Retina (tissue), 1 donor: Measurements from ENCODE around the gene PTPRK.
"Not testable (repeated sequence)": the region's sequence is repeated elsewhere in the genome, so short reads cannot be mapped to it uniquely, and the experiment has no call there.

Experiments
- DNase-seq: peaks from one replicate; pipeline ENCODE4 v3.0.0-alpha.2; 2016

Gene PTPRK

DNA sequence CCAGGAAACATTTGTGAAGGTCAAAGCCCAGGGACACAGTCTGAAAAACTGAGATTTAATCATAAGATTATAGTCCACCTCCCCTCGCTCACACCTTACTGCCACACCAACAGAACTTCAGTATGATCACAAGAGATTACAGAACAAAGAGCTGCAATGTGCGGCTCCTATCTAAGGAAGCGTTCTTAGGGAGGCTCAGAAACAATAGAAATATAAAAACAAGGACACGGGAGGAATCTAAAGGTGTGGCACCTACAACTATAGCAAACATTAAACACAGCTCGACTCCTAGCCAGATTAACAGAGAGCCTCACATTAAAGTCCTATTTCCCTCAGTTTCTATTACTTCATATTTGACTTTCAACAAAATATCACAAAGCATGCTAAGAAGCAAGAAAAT is 579.2 kb downstream of the PTPRK start:
- no peak for DNase-seq

DNA sequence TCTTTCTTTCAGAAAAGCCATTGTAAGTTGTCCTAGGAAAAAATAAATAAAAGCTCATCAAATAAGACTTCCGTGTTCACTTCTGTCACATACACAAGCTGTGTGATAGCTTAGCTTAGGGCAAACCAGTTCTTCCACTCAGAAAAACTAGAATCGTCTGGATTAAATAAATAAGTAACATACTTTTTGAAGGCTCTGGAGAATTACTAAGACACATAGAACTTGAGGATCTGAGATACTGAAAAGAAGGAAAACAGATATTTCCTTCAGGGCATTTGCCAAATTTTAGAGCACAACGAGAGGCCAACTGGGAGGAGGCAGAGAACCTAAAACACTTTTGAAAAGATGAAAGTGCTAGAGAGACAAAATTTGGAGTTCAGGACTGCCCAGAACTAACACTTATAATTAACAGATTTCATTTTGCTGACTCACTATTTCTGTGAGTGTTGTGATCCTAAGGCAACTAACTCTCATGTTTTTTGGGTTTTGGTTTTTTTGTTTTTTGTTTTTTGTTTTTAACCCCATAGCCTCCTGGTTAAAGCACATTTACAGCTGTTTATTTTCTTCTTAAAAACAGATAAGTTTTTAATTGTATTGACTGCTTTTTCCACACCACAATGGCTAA is 580.8 kb downstream of the PTPRK start:
- DNase-seq, result no peak

DNA sequence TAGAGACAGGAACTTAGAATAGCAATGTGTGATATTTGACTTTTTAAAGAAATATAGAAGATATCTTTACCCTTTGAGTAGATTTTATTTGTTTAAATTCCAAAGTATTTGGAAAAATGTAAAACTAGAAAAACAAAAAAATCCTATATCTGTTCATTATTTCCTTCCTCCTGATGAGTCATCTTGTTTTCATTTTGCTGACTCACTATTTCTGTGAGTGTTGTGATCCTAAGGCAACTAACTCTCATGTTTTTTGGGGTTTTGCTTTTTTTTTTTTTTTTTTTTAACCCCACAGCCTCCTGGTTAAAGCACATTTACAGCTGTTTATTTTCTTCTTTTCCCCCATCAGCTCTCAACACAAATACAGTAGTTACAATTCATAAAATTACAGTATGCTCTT is 581.7 kb downstream of the PTPRK start:
- DNase-seq, result no peak

DNA sequence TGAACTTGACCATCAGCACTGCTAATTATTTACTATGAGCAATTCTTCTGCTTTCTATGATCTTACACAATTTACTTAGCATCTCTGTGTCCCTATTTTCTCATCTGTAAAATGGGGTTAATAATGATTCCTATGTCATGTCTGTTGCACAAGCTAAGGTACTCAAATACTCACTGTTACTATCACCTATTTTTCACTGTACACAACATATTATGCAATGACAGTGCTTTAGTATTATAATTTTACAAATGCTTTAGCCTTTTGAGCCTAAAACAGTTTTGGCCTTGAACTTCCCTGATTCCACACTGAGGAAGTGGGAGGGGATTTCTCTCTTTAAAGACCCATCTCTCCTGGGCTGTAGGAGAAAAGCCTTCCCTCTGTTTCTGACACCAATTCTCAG is 582.7 kb downstream of the PTPRK start:
- DNase-seq, result no peak

DNA sequence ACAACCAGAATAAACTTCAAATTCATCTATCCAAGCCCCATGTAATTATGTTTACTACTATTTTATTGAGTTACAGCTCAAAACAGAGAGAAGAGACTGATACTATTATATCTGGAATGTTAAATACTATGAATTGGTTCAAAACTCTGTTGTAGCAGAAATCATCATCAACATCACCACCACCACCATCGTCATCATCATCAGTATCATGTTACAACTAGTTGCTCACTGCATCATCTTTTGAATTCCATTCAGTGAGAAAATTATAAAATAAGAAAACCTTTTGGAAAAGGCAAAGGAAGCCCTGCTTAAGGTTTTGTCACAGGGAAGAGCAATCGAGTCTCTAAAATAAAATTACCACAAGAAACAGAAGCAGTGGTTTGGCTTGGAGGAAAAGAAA is 583.3 kb downstream of the PTPRK start:
- DNase-seq, result no peak

DNA sequence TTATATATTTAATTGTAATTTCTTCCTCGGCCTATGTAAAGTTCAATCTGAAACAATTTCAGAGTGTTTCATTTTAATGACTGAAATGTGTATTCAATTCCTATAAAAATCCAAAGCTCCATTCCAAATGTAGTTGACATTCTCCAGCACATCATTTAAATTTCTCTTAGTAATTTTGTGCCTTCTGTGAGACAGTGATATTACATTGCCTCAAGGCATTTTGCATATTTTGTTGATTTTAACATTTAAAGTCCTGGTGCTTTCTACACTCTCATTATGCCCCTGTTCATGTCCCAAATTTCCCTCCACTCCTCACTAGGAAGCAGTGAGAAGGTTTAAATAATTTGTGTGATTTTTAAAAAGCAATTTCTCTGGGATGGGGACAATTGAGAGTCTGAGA is 585.4 kb downstream of the PTPRK start:
- DNase-seq, result no peak

DNA sequence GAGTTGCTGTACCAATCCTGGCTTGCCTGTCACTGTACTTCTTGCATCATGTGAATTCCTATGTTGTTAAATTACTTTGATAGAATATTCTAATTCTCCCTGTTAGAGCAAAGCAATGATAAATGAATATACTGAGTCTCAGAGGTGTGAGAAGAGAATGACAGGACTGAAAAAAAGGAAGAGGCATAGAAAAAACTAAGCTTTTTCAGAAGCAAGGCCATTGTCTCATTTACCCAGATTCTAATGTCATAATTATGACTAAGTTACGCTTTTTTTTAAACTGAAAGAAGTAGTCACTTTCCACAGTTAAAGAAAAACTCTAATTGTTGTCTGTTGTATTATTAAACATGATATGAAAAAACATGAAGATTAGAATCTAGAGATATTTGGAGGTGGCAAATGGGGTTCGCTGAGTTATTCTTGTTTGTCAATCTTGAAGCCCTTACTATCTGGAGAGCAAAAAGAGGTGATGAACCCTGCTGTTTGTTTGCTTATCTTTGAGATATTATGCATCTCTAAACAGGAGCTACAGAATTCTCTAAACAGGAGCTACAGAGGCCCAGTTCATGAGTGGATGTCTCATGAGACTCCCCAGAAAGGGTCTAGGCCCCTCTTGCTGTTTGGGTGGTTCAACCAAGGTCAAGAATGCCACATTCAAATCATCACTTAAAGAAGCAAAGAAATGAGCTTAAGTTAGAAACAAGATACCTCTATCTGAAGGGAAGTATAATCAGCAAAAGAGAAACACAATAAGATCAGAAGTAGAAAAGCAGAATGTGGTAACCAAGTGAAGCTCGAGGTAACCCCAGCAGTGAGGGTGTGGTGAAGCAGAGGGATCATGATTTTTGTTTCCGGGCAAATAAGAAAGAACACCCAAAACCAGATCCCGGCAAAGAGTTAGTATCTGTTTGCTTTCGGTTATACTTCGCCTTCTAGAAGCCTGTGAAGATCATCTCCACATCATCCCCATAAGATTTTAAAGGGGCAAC is 586.3 kb downstream of the PTPRK start:
- no peak for DNase-seq

DNA sequence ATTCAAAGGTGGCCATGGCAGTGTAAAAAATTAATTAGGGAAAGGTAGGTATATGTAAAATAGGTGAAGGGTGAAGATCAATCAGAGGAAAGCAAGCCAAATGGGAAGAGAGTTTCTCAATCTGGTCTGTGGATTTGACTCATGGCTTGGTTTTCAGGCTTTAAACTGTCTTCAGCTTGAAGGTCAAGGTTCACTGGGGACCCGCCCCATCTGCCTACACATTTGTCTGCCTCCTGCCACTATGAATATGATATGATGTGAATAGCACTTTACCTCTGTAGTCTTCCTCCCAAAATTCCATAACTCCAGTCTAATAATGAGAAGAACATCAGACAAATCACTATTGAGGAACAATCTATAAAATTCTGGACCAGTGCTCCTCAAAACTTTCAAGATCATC is 587.3 kb downstream of the PTPRK start:
- no peak for DNase-seq

- DNase-seq, result no peak
These were observed 587.7 kb downstream of the PTPRK start for GRCh38 chr6:127932708-127933107.

DNA sequence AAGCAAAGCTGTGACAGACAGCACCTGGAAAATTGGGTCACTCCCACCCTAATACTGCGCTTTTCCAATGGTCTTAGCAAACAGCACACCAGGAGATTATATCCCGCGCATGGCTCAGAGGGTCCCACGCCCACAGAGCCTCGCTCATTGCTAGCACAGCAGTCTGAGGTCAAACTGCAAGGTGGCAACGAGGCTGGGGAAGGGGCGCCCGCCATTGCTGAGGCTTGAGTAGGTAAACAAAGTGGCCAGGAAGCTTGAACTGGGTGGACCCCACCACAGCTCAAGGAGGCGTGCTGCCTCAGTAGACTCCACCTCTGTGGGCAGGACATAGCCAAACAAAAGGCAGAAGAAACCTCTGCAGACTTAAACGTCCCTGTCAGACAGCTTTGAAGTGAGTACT is 594.0 kb downstream of the PTPRK start:
- not testable (repeated sequence) for DNase-seq

GRCh38 chr6:127924440-127924839 is 596.0 kb downstream of the PTPRK start:
- no peak for DNase-seq

GRCh38 chr6:127924031-127924430 is 596.4 kb downstream of the PTPRK start:
- no peak for DNase-seq

DNA sequence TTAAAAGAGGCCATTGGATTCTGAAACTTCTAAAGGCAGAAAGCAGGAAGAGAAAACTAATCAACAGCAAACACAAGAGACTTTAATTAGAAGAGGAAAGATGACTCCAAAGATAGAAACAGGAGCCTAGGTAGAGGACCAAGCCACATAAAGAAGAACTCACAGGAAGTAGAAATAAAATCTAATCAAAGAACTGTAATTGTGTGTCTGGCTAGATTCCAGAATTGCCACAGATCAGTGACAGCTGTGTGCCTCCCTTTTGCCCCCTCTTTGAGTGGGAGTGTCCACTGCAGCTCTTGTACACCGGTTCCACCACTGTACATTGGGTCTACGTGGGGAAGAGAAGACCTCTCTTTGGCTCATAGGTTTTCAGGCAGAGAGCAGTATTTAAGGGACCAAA is 597.3 kb downstream of the PTPRK start:
- DNase-seq, result no peak

DNA sequence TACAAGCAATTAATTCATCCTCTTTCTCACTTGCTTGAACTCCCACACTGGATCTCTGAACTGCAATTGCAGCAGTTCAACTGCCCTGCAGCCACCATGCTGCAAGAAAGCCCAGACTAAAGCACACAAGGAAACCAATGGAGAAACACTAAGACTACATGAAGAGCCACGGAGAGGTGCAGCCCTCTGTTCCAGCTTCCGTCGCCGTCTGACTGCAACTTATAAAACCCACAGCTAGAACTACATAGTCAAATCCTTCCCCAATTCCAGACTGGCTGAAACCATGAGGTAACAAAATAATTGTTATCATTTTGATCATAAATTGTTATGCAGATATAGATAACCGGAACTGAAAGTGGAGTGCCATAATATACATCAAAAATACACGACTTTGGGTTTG is 598.4 kb downstream of the PTPRK start:
- no peak for DNase-seq

GRCh38 chr6:127920804-127921203 is 599.6 kb downstream of the PTPRK start:
- no peak for DNase-seq
